GM19238 (cell line): ENCODE results near the gene C2CD4C.
"Not testable (repeated sequence)": the region's sequence is repeated elsewhere in the genome, so short reads cannot be mapped to it uniquely, and the experiment has no call there.

ENCODE experiments used
- DNase-seq: peaks from one replicate; pipeline ENCODE4 v3.0.0; 2011; ENCODE audit warnings: low spot score; ENCODE audit not compliant: insufficient read length

Gene C2CD4C, protein sequence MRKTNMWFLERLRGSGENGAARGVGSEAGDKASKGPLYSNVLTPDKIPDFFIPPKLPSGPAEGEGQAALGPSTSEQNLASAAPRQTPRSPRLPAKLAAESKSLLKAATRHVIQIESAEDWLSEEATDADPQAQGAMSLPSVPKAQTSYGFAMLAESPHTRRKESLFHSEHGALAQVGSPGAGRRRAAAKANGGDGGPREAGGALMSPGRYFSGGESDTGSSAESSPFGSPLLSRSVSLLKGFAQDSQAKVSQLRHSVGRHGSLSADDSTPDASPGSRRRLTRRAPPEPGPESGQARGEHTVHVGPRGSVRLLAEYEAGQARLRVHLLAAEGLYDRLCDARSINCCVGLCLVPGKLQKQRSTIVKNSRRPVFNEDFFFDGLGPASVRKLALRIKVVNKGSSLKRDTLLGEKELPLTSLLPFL

DNA sequence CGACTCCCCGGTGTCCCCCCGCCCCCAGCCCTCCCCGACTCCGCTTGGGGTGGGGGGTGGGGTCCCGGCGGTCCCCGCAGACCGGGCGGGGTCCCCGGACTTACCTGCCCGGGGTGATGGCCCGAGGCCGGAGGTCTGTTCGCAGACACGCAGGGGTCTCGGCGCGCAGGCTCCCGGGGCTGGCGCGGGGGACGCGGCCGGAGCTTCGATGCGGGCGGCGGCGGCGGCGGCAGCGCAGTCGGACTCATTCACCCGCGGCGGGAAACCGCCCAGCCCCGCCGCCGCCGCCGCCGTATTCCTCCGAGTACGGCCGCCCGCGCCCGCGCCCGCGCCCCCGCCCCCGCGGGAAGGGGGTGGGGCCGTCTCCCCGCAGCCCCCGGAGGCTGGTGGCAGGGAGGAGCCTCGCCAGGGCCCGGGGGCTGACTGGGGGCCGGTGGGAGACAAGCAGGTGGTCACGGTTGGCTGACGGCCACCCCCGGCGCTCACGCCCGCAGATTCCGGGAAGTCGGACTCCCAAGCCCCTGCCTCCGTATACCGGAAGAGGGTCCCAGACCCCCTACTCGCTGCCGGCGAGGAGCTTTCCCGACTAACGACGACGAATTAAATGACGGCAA lies at the start of gene C2CD4C:
TSS of gene C2CD4C (minus strand) at position 246 of the 614 bp plus-strand sequence. CDS start 786 bp downstream, outside the sequence.
- DNase-seq = no peak

DNA sequence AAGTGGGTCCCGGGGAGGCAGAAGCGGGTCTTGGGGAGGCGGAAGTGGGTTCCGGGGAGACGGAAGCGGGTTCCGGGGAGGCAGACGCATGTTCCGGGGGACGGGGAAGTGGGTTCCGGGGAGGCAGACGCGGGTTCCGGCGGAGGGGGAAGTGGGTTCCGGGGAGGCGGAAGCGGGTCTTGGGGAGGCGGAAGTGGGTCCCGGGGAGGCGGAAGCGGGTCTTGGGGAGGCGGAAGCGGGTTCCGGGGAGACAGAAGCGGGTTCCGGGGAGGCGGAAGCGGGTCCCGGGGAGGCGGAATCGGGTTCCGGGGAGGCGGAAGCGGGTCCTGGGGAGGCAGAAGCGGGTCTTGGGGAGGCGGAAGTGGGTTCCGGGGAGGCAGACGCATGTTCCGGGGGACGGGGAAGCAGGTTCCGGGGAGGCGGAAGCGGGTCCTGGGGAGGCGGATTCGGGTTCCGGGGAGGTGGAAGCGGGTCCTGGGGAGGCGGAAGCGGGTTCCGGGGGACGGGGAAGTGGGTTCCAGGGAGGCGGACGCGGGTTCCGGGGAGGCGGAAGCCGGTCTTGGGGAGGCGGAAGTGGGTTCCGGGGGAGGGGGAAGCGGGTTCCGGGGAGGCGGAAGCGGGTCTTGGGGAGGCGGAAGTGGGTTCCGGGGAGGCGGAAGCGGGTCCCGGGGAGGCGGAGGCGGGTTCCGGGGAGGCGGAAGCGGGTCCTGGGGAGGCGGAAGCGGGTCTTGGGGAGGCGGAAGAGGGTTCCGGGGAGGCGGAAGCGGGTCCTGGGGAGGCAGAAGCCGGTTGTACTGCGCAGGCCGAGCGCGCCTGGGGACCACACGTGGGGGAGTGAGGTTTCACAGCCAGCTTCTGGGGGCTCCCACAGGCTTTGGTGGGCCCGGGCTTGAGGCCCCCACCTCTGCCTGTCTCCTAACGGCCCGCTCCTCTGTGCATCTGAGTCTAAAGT lies 49.4 kb upstream of the C2CD4C start:
- no peak for DNase-seq

DNA sequence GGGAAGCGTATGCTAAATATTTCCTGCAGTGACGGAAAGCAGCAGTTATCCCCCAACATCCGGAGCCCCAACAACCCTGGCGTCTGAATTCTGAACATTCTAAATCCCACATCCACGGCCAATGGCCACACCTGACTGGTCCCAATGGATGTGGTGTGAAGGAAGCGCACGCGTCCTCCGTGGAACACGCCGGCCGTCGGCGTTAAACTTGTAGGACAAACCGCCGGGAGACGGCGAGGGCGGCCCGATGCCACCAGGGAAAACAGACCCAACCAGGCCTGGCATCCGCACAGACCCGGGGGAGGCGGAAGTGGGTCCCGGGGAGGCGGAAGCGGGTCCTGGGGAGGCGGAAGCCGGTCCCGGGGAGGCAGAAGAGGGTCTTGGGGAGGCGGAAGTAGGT lies 48.7 kb upstream of the C2CD4C start:
- no peak for DNase-seq

DNA sequence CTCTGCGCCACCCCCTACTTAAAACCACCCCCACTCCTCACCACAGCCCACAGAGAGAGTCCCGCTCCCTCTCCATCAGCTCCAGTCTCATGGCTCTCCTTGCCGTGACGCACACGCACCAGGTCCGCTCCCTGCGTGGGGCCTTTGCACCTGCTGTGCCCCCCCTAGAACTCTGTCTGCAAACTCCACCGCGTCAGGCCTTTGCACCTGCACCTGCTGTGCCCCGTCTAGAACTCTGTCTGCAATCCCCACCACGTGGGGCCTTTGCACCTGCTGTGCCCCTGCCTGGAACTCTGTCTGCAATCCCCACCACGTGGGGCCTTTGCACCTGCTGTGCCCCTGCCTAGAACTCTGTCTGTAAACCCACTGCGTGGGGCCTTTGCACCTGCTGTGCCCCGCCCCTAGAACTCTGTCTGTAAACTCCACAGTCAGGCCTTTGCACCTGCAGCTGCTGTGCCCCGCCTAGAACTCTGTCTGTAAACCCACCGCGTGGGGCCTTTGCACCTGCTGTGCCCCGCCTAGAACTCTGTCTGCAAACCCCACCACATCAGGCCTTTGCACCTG lies 47.7 kb upstream of the C2CD4C start:
- no peak for DNase-seq

DNA sequence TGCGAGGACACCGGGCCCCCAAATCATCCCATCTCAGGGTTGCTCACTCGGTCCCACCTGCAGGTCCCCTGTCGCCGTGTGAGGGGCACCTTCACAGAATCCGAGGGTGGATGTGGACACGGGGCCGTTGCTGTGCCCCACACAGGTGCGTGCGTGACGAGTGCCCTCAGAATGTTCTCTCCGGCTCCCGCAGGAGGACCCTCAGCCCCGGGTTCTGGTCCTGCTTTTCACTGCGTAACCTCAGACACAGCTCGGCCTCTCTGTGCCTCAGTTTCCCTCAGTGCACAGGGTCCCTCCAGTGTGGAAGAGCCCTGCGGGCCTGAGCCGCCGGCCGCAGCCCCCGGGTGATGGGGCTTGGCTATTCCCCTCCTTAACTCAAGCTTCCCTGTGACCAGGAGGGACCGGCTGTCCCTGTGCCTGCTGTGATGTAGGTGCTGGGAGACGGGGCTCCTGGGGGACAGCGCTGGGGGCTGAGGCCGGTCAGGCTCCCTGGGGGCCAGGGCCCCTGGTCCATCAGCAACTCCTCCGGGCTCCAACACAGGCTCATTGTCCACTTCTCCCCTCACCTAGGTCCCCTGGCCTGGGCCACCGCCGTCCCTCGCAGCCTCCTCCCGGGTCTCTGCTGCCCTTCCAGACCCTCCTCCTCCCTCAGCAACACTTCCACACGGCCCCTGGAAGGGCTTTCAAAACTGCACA lies 47.1 kb upstream of the C2CD4C start:
- DNase-seq = no peak

DNA sequence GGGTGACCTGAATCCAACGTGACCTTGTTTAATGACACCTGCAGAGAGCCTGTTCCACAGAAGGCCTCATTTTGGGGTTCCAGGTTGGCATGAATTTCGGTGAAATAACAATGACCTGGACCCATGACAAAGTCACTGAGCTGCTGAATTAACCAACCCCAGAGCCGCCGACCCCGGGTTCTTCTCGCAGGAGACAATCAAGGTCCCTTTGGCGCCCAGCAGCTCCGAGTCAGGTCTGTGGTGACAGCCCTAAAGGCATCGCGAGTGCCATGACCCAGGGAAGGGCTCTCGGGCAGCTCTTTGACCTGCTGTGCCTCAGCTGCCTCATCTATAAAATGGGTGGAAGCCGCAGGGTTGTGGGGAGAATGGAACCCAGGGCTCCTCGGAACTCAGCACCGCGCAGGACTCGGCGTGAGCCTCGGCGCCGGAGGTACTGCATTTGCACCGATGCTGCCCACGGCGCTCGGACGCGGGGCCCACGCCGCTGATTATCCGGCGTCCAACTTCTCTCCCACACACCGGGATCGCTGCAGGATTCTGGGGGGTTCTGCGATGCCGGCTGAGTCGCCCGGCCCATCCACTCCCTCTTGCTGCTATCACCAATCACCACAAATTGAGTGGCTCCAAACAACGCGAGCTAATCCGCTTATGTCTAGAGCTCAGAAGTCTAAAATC lies 46.2 kb upstream of the C2CD4C start:
- DNase-seq = no peak

DNA sequence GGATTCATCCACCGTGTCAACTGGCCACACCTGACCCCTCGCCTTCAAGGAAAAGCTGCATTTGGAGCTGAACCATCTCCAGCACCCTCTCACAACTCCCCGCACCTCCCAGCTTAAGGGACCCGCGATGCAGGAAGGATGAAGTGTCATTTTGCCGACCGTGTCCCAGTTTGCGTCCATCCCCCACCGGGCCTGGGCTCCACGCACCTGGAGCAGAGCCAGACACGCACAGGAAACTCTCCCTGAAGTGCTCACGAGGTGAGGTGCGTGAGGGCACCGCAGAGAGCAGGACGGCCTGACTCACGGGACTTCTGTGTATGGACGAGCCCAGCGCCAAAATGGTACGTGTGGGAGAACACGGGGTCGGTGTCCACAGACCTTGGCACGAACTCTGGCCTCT lies 44.7 kb upstream of the C2CD4C start:
- no peak for DNase-seq

DNA sequence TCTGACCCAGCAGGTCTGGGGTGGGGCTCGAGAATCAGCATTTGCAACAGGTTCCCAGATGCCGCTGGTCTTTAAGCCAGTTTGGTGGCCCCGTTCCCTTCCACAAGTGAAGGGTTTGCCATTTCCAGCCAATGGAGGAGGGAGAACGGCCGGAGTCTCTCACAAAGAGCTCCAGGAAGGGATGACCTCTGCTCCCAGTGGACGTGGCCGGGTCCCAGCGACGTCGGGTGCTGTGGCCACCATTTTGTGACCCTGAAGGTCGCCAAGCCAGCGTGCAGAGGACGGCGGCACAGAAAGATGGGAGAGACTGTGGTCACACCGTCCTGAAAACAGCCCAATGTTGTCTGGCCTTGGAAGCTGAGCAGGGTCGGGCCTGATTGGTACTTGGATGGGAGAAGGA lies 43.9 kb upstream of the C2CD4C start:
- no peak for DNase-seq

DNA sequence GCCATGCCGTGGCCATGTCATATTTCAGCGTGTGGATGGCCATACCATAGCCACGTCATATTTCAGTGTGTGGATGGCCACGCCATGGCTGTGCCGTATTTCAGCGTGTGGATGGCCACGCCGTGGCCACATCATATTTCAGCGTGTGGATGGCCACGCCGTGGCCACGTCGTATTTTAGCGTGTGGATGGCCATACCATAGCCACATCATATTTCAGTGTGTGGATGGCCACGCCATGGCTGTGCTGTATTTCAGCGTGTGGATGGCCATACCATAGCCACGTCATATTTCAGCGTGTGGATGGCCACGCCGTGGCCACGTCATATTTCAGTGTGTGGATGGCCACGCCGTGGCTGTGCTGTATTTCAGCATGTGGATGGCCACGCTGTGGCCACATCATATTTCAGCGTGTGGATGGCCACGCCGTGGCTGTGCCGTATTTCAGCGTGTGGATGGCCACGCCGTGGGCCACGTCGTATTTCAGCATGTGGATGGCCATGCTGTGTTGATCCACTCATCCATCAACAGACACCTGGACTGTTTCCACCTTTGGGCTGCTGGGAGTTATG lies 42.0 kb upstream of the C2CD4C start:
- not testable (repeated sequence) for DNase-seq

DNA sequence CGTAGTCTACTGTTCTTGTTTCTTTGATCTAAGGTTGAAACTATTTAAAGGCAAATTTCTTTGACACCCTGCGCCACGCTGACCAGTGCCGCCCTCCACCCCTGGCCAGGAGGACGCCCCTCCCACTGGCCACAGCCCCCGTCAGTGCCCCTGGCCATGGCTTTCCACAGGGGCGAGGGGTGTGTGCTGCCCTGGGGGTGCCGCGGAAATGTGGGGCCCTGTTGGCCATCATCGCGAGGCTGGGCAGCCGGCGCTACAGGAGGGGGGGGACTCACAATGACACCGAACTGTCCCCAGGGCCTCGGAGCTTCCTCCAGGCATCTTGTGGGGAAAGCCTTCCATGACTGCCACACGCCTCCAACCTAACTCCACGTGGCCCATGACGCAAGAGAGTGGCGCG lies 41.0 kb upstream of the C2CD4C start:
- DNase-seq = no peak

DNA sequence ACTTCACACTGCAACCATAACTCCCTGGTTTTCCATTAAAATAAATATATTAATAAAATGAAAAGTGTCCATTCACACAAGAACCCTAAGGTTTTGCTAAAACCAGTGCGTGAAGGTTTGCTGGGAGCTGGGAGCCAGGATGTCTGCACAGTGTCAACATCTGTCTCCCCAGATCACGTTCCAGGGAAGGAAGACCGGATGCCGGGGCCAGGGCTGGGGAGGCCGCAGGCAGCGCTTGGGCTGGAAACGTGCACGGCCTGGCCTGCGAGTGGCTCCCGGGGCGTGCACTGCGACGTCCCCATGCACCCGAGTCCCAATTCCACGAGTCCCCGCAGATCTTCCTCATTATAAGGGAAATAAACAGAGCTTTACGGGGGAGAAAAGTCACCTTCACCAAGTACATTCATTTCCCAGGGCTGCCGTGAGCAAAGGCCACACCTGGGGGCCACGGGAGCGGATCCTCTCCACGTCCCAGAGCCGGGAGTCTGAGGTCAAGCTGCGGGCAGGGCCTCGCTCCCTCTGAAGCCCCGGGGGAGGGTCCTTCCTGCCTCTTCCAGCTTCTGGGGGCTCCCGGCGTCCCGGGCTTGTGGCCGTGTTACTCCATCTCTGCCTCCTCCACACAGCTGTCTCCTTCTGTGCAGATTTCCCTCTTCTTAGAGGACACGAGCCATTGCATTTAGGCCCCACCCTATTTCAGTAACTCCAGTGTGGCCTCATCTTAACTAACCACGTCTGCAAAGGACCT lies 39.0 kb upstream of the C2CD4C start:
- DNase-seq = no peak

DNA sequence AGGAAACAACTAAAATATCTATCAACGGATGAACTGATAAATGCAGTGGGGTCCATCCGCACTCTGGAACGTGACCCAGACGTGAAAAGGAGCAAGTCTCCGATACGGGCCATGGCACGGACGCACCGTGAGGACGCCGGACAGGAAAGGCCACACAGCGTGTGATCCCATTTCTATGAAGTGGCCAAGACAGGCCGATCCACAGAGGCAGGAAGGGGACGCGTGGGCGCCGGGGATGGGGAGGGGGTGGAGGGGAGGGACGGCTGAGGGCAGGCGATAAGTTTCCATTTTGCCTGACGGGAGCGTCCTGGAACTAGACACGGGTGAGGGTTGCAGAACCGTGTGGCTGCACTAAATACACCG lies 38.1 kb upstream of the C2CD4C start:
- no peak for DNase-seq

DNA sequence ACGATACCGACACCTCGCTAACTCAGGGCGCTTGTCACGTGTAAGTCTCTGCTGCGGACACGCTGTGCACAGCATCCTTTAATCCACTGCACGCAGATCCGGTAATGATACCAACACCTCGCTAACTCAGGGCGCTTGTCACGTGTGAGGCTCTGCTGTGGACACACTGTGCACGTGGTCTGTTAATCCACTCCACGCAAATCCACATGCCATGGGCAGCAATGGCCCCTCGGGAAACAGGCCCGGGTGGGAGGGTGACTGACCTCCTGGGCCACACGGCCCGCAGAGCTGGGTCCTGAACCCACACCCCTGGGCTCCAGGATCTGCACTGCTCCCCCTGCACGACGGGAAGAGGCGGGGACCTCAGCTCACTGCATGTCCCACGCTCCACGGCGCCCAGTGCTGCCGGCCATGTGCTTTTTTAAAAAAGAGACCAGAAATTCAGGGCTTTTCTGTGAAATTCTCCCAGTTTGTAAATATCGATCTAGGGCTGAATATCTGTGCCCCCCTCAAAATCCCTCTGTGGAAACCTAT lies 35.8 kb upstream of the C2CD4C start:
- DNase-seq = no peak

DNA sequence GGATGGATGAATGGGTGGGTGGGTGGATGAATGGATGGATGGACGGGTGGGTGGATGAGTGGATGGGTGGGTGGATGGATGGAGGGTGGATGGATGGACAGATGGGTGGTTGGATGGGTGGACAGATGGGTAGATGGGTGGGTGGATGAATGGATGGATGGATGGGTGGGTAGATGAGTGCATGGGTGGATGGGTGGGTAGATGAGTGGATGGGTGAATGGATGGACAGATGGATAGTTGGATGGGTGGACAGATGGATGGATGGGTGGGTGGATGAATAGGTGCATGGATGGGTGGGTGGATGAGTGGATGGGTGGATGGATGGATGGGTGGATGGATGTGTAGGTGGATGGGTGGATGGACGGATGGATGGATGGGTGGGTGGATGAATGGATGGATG lies 34.1 kb upstream of the C2CD4C start:
- no peak for DNase-seq

DNA sequence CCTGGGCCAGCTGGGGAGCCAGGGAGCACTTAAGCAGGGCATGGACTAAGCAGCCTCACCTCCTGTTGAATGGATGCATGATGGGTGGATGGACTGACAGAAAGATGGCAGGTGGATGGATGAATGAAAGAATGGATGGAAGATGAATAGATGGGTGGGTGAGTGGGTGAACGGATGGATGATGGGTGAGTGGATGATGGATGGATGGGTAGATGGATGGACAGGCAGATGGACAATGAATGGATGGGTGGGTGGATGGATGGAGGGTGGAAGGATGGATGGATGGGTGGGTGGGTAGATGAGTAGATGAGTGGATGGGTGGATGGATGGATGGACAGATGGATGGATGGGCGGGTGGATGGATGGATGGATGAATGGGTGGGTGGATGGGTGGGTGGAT lies 33.1 kb upstream of the C2CD4C start:
- DNase-seq = no peak

DNA sequence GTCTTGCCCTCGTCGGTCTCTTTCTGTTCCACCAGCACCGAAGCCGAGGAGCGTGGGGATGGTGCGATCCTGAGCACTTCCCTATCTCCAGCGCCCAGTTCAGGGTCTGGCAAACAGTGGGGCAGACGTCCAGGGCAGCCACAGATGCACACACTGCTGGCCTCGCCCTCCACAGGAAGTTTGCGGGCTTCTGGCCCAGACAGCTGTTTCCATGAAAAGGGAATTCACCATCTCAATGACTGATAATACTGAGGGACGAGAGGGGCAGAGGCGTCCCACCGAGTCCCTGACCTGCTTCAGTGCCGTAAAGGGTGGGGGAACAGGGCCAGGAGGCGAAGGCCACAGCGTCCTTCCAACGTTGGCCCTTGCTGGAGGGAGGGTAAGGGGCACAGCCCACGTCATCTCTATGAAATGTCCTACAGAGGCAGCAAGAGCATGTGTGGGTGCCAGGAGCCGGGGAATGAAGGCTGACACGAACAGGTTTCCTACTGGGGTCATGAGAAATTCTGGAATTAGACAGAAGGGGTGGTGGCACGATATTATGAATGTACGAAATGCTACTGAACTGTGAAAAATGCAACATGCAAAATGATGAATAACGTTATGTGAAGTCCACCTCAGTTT lies 32.4 kb upstream of the C2CD4C start:
- DNase-seq = no peak

DNA sequence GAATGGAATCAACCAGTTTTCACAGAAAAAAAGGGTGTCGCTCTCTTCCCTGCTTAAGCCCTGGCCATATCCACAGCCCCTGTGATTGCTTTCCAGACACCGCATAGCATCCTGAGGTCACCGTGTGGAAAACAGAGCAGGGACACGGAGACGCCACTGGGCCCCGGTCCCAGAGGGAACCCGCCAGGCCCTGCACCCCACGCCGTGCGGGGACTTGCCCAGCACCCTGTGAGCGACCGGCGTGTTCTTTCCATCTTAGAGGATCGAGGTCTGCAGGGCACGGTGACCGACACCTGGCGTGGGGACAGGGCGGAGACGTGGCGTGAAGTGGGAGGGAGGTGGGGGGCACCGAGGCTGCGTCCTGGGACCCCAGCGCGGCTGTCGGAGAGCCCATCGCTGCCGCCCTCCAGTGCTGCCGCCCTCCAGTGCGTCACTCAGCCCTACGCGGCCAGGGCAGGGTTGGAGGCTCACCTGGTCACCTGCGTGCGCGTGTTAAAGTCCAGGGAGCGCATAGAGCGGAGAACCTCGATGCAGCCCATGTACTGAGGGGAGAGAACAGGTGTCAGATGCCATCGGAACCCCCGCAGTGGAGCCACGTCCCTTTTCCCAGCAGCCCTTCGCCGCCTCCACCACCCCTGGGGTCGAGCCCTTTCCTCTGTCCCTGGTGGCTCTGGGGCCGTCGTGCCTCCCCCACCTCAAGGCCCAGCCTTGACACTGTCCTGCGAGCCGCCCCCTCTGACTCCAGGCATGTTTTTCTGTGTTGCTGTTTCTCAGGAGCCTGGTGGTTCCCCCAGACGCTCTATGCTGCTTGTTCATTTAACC lies 31.7 kb upstream of the C2CD4C start:
- no peak for DNase-seq
